Upper lobe of left lung (tissue), 6 donors: ENCODE measurements around the gene AHSP. TPM values are rescaled to one million over a fixed set of nuclear protein-coding genes. Genes with fewer than 3 reads are reported as not detected.

ENCODE experiments used
- ATAC-seq, 2 donors: fragments of 200-7000 bp; cut with Tn5 transposase; one replicate each; pipeline ENCODE4 v1.9.1; 2022; ENCODE audit warnings: mild to moderate bottlenecking in 2 of 2, moderate library complexity in 2 of 2; ENCODE audit not compliant: low FRiP score in 2 of 2
- DNase-seq, 2 donors: peaks; one replicate each; pipeline ENCODE4 v3.0.0-alpha.2; 2019 to 2020
- H3K27ac ChIP-seq, 4 donors: fragments of 200-600 bp; sonication (generic); one replicate each; pipeline ENCODE4 v1.5.1; 2016 to 2019
- H3K27me3 ChIP-seq, 4 donors: fragments of 200-600 bp; sonication (generic); one replicate each; pipeline ENCODE4 v1.5.1; 2017 to 2019
- H3K36me3 ChIP-seq, 4 donors: fragments of 200-600 bp; sonication (generic); one replicate each; pipeline ENCODE4 v1.5.1; 2016 to 2019
- H3K4me1 ChIP-seq, 4 donors: fragments of 200-600 bp; sonication (generic); one replicate each; pipeline ENCODE4 v1.5.1; 2018 to 2019
- H3K4me3 ChIP-seq, 4 donors: fragments of 200-600 bp; sonication (generic); one replicate each; pipeline ENCODE4 v1.5.1; 2017 to 2019; ENCODE audit warnings: mild to moderate bottlenecking in 2 of 4, moderate library complexity in 1 of 4
- H3K9me3 ChIP-seq, 4 donors: fragments of 200-600 bp; sonication (generic); one replicate each; pipeline ENCODE4 v1.5.1; 2018 to 2019
- EP300 ChIP-seq, 4 donors: sonication (generic); formaldehyde crosslinking; IDR thresholded peaks; one replicate each; pipeline ENCODE4 v1.5.1; 2017; ENCODE audit warnings: antibody characterized with exemption in 4 of 4, control low read depth in 2 of 4
- POLR2A ChIP-seq, 4 donors: fragments of 450-650 bp; IDR thresholded peaks; one replicate each; pipeline ENCODE4 v1.5.1; 2016 to 2017; ENCODE audit warnings: antibody characterized with exemption in 4 of 4, mild to moderate bottlenecking in 2 of 4
- POLR2AphosphoS5 ChIP-seq, 2 donors: sonication (generic); formaldehyde crosslinking; IDR thresholded peaks; one replicate each; pipeline ENCODE4 v1.5.1; 2017; ENCODE audit warnings: antibody characterized with exemption in 2 of 2
- WGBS, 2 donors: methylation state at CpG; one replicate each; pipeline ENCODE4 v1.1.5; 2017 to 2018; 5-methylcytosine and 5-hydroxymethylcytosine counted together
- total RNA-seq, 6 donors: library from RNA; depleted of rRNA in 4 of 6; stranded (reverse); fragments of >200 nt in 4 of 6; gene quantifications; one replicate each; pipeline versions ENCODE4 v1.1.0 to v1.2.1, GENCODE V29; 2016 to 2021
- TF ChIP-seq, protein P1 (sequence below), 6 experiments: fragments of 450-650 bp in 4 of 6; fragments of 200-600 bp in 2 of 6; sonication (generic) in 2 of 6; IDR thresholded peaks; one replicate each; pipeline ENCODE4 v1.5.1; 2016 to 2019; ENCODE audit warnings: antibody characterized with exemption in 6 of 6
- donor health status: DM: no; HTN: no; CAD: no; lungs with moderate emphysema.
- donor health status: DM: no; HTN: yes; CAD: no; lungs with severe emphysema.

The AHSP gene
- total RNA-seq, 6 donors from 2014 or later = not detected

GRCh38 chr16:31489616-31490584, 37.8 kb upstream of the AHSP start:
- Histone ChIP-seq H3K4me1 (peaks cover 16 to 34% (median 26%) of the 10 kb centered on the region in 4 donors), H3K9me3 (no peaks in the 10 kb centered on the region), H3K27ac (no peak overlapping the region), H3K27me3 (peaks cover 0 to 3% (median 0%) of the 10 kb centered on the region in 4 donors), H3K4me3 (no peak overlapping the region), H3K36me3 (peaks cover 4 to 40% (median 25%) of the 10 kb centered on the region in 4 donors)
- ATAC-seq = no peak
- TF ChIP-seq EP300 (IDR thresholded peaks at IDR 0.05) (no peak), POLR2A (IDR thresholded peaks at IDR 0.05) (no peak), POLR2AphosphoS5 (IDR thresholded peaks at IDR 0.05) (no peak)
- TF ChIP-seq, protein P1, sequence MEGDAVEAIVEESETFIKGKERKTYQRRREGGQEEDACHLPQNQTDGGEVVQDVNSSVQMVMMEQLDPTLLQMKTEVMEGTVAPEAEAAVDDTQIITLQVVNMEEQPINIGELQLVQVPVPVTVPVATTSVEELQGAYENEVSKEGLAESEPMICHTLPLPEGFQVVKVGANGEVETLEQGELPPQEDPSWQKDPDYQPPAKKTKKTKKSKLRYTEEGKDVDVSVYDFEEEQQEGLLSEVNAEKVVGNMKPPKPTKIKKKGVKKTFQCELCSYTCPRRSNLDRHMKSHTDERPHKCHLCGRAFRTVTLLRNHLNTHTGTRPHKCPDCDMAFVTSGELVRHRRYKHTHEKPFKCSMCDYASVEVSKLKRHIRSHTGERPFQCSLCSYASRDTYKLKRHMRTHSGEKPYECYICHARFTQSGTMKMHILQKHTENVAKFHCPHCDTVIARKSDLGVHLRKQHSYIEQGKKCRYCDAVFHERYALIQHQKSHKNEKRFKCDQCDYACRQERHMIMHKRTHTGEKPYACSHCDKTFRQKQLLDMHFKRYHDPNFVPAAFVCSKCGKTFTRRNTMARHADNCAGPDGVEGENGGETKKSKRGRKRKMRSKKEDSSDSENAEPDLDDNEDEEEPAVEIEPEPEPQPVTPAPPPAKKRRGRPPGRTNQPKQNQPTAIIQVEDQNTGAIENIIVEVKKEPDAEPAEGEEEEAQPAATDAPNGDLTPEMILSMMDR (IDR thresholded peaks at IDR 0.05) = no peak
- no peak for DNase-seq
- 79 to 92% methylated on average over 9 to 22 of the region's 22 CpGs for WGBS, 2 donors

DNA sequence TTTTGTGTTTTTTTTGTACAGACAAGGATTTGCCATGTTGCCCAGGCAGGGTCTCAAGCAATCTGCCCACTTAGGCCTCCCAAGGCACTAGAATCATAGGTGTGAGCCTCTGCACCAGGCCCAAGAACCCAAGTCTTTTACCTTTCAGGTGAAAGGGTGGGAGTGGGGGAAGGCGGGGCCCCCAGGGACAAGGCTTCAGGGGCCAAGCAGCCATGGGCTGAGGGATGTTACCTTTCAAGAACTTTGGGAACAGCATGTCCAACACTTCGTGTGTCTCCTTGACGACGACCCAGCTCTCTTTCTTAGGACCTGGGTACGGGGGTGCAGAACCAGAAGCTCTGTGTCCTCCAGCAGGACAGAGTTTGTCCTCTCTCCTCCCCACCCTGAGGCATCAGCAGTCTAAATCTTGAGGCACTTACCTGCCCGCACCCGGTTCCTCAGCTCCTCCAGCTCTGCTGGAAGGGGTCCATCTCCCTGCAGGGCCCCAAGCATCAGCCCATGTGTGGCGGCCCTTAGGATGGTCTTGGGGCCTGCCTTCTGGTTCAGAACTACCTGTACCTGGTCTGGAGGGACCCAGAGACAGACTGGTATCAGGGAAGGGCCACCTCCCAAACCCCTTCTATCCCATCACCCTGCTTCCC, 35.8 kb upstream of the AHSP start:
- WGBS, 2 donors = 90 to 95% methylated on average over 6 to 8 of the region's 8 CpGs
- peaks cover 0 to 3% (median 0%) of the 10 kb centered on the region in 4 donors for H3K27me3 ChIP-seq
- no peaks in the 10 kb centered on the region for H3K9me3 ChIP-seq
- no peak overlapping the region for H3K4me3 ChIP-seq
- H3K27ac ChIP-seq = no peak overlapping the region
- DNase-seq (no peak), ATAC-seq (no peak)
- H3K4me1 ChIP-seq = peaks cover 15 to 31% (median 24%) of the 10 kb centered on the region in 4 donors
- TF ChIP-seq, protein P1 (IDR thresholded peaks at IDR 0.05) = no peak
- TF ChIP-seq EP300 (IDR thresholded peaks at IDR 0.05) = no peak
- TF ChIP-seq POLR2AphosphoS5 (IDR thresholded peaks at IDR 0.05) = no peak
- no peak for TF ChIP-seq POLR2A (IDR thresholded peaks at IDR 0.05)
- H3K36me3 ChIP-seq = peaks cover 4 to 60% (median 34%) of the 10 kb centered on the region in 4 donors

DNA sequence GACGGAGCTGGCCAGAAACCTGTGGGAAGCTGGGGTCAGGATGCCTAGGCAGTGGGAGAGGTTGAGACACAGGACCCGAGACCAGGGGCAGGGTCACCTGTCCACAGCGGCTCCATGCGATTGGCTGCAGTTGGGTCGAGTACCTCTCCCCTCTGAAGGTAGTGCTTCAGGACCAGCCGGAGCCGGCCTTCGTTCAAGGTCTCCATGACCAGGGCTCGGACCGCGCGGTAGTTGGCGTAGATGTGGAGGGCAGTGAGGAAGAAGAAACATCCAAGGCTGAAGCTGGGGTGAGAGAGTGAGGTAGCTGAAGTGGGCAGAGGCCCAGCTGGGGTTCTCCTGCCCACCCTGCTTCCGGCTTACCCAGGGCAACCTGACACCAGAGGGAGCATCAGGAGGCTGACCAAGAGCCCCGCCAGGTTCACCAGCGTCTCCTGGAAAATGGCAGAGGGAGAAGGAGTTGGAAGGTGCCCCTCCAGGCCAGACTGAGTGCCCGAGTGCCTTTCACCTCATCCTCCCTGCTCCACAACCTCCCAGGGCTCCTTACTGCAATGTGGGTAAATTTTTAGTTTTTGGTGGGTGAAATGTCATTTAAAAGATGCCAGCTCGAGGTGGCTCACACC, 34.1 kb upstream of the AHSP start:
- Histone ChIP-seq H3K4me3 (no peak overlapping the region), H3K27ac (no peak overlapping the region), H3K36me3 (peaks cover 4 to 75% (median 44%) of the 10 kb centered on the region in 4 donors), H3K9me3 (no peaks in the 10 kb centered on the region), H3K27me3 (no peaks in the 10 kb centered on the region), H3K4me1 (peaks cover under 1 to 18% (median 9%) of the 10 kb centered on the region in 4 donors)
- DNase-seq (peak in 1 of 2 donors; percentile 72), ATAC-seq (no peak)
- no peak for TF ChIP-seq POLR2A (IDR thresholded peaks at IDR 0.05)
- TF ChIP-seq, protein P1 (IDR thresholded peaks at IDR 0.05) = no peak
- TF ChIP-seq POLR2AphosphoS5 (IDR thresholded peaks at IDR 0.05) = no peak
- WGBS, 2 donors = 96 to 97% methylated on average over 18 of the region's 18 CpGs

GRCh38 chr16:31496670-31497069, 31.0 kb upstream of the AHSP start:
- 68 to 75% methylated on average over 8 to 10 of the region's 10 CpGs for WGBS, 2 donors
- Histone ChIP-seq H3K36me3 (peaks cover 4 to 82% (median 48%) of the 10 kb centered on the region in 4 donors), H3K27ac (peak overlapping the region in 2 of 4 donors; percentile 32 to 69), H3K4me3 (no peak overlapping the region), H3K4me1 (peaks cover 0 to 30% (median 10%) of the 10 kb centered on the region in 4 donors), H3K9me3 (no peaks in the 10 kb centered on the region), H3K27me3 (no peaks in the 10 kb centered on the region)
- TF ChIP-seq, protein P1 (IDR thresholded peaks at IDR 0.05) = no peak
- peak in 1 of 2 donors; percentile 46 for TF ChIP-seq POLR2AphosphoS5 (IDR thresholded peaks at IDR 0.05)
- ATAC-seq (peak in 1 of 2 donors; percentile 65), DNase-seq (peak; percentile 47 to 82)
